Measurements from ENCODE around the gene CCDC27. TPM values are rescaled to one million over a fixed set of nuclear protein-coding genes. Genes with fewer than 3 reads are reported as not detected.

The CCDC27 gene
- total and polyA plus RNA-seq, 8 donors: not detected

GRCh38 chr1:3817821-3818597 is 65.8 kb downstream of the CCDC27 start:
- DNase-seq: no peak
- Histone ChIP-seq H3K4me1 (no peaks in the 10 kb centered on the region), H3K4me3 (no peak overlapping the region), H3K36me3 (peaks cover 40 to 96% (median 84%) of the 10 kb centered on the region in 4 donors), H3K9me3 (no peaks in the 10 kb centered on the region), H3K27me3 (no peaks in the 10 kb centered on the region), H3K27ac (no peak overlapping the region)
- intact Hi-C loops (cut with DNase I; ENCODE audit: low total_unique reads): no loop called here
- no peak for TF ChIP-seq POLR2AphosphoS5 (IDR thresholded peaks at IDR 0.05)
- no peak for TF ChIP-seq POLR2A (IDR thresholded peaks at IDR 0.05)
- TF ChIP-seq, protein P1, sequence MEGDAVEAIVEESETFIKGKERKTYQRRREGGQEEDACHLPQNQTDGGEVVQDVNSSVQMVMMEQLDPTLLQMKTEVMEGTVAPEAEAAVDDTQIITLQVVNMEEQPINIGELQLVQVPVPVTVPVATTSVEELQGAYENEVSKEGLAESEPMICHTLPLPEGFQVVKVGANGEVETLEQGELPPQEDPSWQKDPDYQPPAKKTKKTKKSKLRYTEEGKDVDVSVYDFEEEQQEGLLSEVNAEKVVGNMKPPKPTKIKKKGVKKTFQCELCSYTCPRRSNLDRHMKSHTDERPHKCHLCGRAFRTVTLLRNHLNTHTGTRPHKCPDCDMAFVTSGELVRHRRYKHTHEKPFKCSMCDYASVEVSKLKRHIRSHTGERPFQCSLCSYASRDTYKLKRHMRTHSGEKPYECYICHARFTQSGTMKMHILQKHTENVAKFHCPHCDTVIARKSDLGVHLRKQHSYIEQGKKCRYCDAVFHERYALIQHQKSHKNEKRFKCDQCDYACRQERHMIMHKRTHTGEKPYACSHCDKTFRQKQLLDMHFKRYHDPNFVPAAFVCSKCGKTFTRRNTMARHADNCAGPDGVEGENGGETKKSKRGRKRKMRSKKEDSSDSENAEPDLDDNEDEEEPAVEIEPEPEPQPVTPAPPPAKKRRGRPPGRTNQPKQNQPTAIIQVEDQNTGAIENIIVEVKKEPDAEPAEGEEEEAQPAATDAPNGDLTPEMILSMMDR (IDR thresholded peaks at IDR 0.05): no peak
- TF ChIP-seq EP300 (IDR thresholded peaks at IDR 0.05): no peak
- 90 to 95% (median 94%) methylated on average over 26 to 28 of the region's 28 CpGs for WGBS, 5 donors

GRCh38 chr1:3819771-3820200 is 67.5 kb downstream of the CCDC27 start:
- no peaks in the 10 kb centered on the region for H3K4me1 ChIP-seq
- 74 to 85% (median 79%) methylated on average over 10 of the region's 10 CpGs for WGBS, 5 donors
- H3K27me3 ChIP-seq: no peaks in the 10 kb centered on the region
- H3K27ac ChIP-seq: no peak overlapping the region
- no peaks in the 10 kb centered on the region for H3K9me3 ChIP-seq
- TF ChIP-seq EP300 (IDR thresholded peaks at IDR 0.05): no peak
- H3K36me3 ChIP-seq: peaks cover 46 to 98% (median 88%) of the 10 kb centered on the region in 4 donors
- DNase-seq: no peak
- intact Hi-C loops (cut with DNase I; ENCODE audit: low total_unique reads): no loop called here
- H3K4me3 ChIP-seq: no peak overlapping the region

- Histone ChIP-seq H3K4me3 (no peak overlapping the region), H3K9me3 (no peaks in the 10 kb centered on the region), H3K4me1 (no peaks in the 10 kb centered on the region), H3K36me3 (peaks cover 44 to 98% (median 88%) of the 10 kb centered on the region in 4 donors), H3K27ac (no peak overlapping the region), H3K27me3 (no peaks in the 10 kb centered on the region)
- WGBS, 5 donors: 88 to 95% (median 94%) methylated on average over 8 of the region's 8 CpGs
- TF ChIP-seq POLR2AphosphoS5 (IDR thresholded peaks at IDR 0.05) (no peak), EP300 (IDR thresholded peaks at IDR 0.05) (no peak), POLR2A (IDR thresholded peaks at IDR 0.05) (no peak)
- TF ChIP-seq, protein P1 (IDR thresholded peaks at IDR 0.05): no peak
- intact Hi-C loops (cut with DNase I; ENCODE audit: low total_unique reads): no loop called here
- DNase-seq: no peak
These were observed 68.1 kb downstream of the CCDC27 start for GRCh38 chr1:3820316-3820715.

- intact Hi-C loops (cut with DNase I; ENCODE audit: low total_unique reads): no loop called here
- Histone ChIP-seq H3K27ac (no peak overlapping the region), H3K4me1 (no peaks in the 10 kb centered on the region), H3K36me3 (peaks cover 48 to 98% (median 88%) of the 10 kb centered on the region in 4 donors), H3K9me3 (no peaks in the 10 kb centered on the region), H3K27me3 (no peaks in the 10 kb centered on the region), H3K4me3 (no peak overlapping the region)
- TF ChIP-seq POLR2AphosphoS5 (IDR thresholded peaks at IDR 0.05) (no peak), EP300 (IDR thresholded peaks at IDR 0.05) (no peak), POLR2A (IDR thresholded peaks at IDR 0.05) (no peak)
- TF ChIP-seq, protein P1 (IDR thresholded peaks at IDR 0.05): no peak
- 85 to 92% (median 88%) methylated on average over 6 of the region's 6 CpGs for WGBS, 5 donors
- no peak for DNase-seq
These were observed 68.8 kb downstream of the CCDC27 start for GRCh38 chr1:3821004-3821403.

Small RNAs within 50 kb of the gene (small RNA-seq; reads per million reads assigned to genes)
- gene RF02197 (0 reads per million in 4 donors), gene RN7SL574P (0 reads per million in 4 donors)

Other genes with a start within 250 kb of the CCDC27 start
- gene MEGF6, start 140.9 kb upstream of the CCDC27 start, total RNA-seq: 10 to 100 TPM; 14.3 to 57.2 (median 41.1) TPM
- 10 to 100 TPM in 2 of 3 donors, 1 to 10 TPM in 1; 2.6 to 18.6 (median 11.3) TPM for gene MEGF6, start 140.9 kb upstream of the CCDC27 start, polyA plus RNA-seq
- 10 to 100 TPM; 21.6 to 43.3 (median 30.3) TPM for gene TPRG1L, start 127.4 kb upstream of the CCDC27 start, total RNA-seq
- 10 to 100 TPM; 29.7 to 60.0 (median 33.7) TPM for gene TPRG1L, start 127.4 kb upstream of the CCDC27 start, polyA plus RNA-seq
- 10 to 100 TPM in 2 of 5 donors, 1 to 10 TPM in 2, under 1 TPM in 1; 0.89 to 55.4 (median 3.5) TPM for gene WRAP73, start 102.3 kb upstream of the CCDC27 start, total RNA-seq
- gene WRAP73, start 102.3 kb upstream of the CCDC27 start, polyA plus RNA-seq: 10 to 100 TPM; 12.5 to 22.2 (median 13.0) TPM
- 1 to 10 TPM in 1 of 5 donors, under 1 TPM in 1, not detected in 3; 0.43 to 9.8 TPM for gene TP73, start 99.9 kb upstream of the CCDC27 start, total RNA-seq
- gene TP73, start 99.9 kb upstream of the CCDC27 start, polyA plus RNA-seq: 1 to 10 TPM in 1 of 3 donors, under 1 TPM in 1, not detected in 1; 0.25 to 2.4 TPM
- gene SMIM1, start 20.3 kb downstream of the CCDC27 start, total RNA-seq: not detected
- gene SMIM1, start 20.3 kb downstream of the CCDC27 start, polyA plus RNA-seq: 10 to 100 TPM in 2 of 3 donors, 1 to 10 TPM in 1; 7.3 to 26.5 (median 12.5) TPM
- 100 to 1,000 TPM in 1 of 5 donors, 10 to 100 TPM in 4; 19.8 to 212 (median 49.0) TPM for gene LRRC47, start 44.0 kb downstream of the CCDC27 start, total RNA-seq
- 10 to 100 TPM; 12.0 to 22.9 (median 18.5) TPM for gene LRRC47, start 44.0 kb downstream of the CCDC27 start, polyA plus RNA-seq
- 100 to 1,000 TPM in 1 of 5 donors, 10 to 100 TPM in 4; 26.6 to 128 (median 35.5) TPM for gene CEP104, start 104.8 kb downstream of the CCDC27 start, total RNA-seq
- gene CEP104, start 104.8 kb downstream of the CCDC27 start, polyA plus RNA-seq: 10 to 100 TPM in 1 of 3 donors, 1 to 10 TPM in 2; 7.0 to 11.7 (median 9.6) TPM
- 1 to 10 TPM; 1.2 to 9.3 (median 5.0) TPM for gene DFFB, start 105.0 kb downstream of the CCDC27 start, total RNA-seq
- gene DFFB, start 105.0 kb downstream of the CCDC27 start, polyA plus RNA-seq: 1 to 10 TPM; 3.7 to 5.2 (median 4.6) TPM
- 100 to 1,000 TPM in 1 of 5 donors, 10 to 100 TPM in 4; 17.3 to 124 (median 28.7) TPM for gene C1orf174, start 147.8 kb downstream of the CCDC27 start, total RNA-seq
- 10 to 100 TPM; 13.1 to 18.6 (median 13.5) TPM for gene C1orf174, start 147.8 kb downstream of the CCDC27 start, polyA plus RNA-seq